Transverse colon (tissue), 4 donors: Measurements from ENCODE around the gene FKRP. TPM values are rescaled to one million over a fixed set of nuclear protein-coding genes. Genes with fewer than 3 reads are reported as not detected.

ENCODE experiments used
- DNase-seq: peaks from one replicate; pipeline ENCODE4 v3.0.0-alpha.2; 2019
- H3K27ac ChIP-seq, 4 donors: fragments of 200-600 bp; sonication (generic); 2 replicates each; pipeline ENCODE4 v1.5.1; 2016 to 2018; ENCODE audit warnings: inconsistent platforms in 4 of 4
- H3K27me3 ChIP-seq: fragments of 200-600 bp; sonication (generic); 2 replicates; pipeline ENCODE4 v1.5.1; 2017; ENCODE audit warnings: inconsistent platforms
- H3K36me3 ChIP-seq, 4 donors: fragments of 200-600 bp; sonication (generic); 2 replicates each; pipeline ENCODE4 v1.5.1; 2017 to 2019; ENCODE audit warnings: inconsistent platforms in 4 of 4
- H3K4me1 ChIP-seq, 4 donors: fragments of 200-600 bp; sonication (generic); 2 replicates each; pipeline ENCODE4 v1.5.1; 2017 to 2020; ENCODE audit warnings: inconsistent platforms in 4 of 4
- H3K4me3 ChIP-seq, 4 donors: fragments of 200-600 bp; sonication (generic); 1 replicate in 1 of 4; 2 replicates in 3 of 4; pipeline versions ENCODE4 v1.5.1 to v1.6.1; 2017 to 2019; ENCODE audit warnings: inconsistent platforms in 4 of 4
- H3K9me3 ChIP-seq, 2 donors: fragments of 200-600 bp; sonication (generic); 2 replicates each; pipeline ENCODE4 v1.5.1; 2017 to 2019; ENCODE audit warnings: inconsistent platforms in 2 of 2
- CTCF ChIP-seq, 5 experiments: fragments of 200-600 bp in 3 of 5; fragments of 450-650 bp in 2 of 5; sonication (generic) in 3 of 5; IDR thresholded peaks; 1 replicate in 2 of 5; 2 replicates in 3 of 5; pipeline ENCODE4 v1.5.1; 2016 to 2017; ENCODE audit warnings: antibody characterized with exemption in 5 of 5, inconsistent platforms in 3 of 5, mild to moderate bottlenecking in 2 of 5, moderate library complexity in 1 of 5
- EP300 ChIP-seq: sonication (generic); formaldehyde crosslinking; IDR thresholded peaks from one replicate; pipeline ENCODE4 v1.6.1; 2017; ENCODE audit warnings: antibody characterized with exemption, low read depth
- POLR2A ChIP-seq: fragments of 450-650 bp; IDR thresholded peaks from one replicate; pipeline ENCODE4 v1.6.1; 2016; ENCODE audit warnings: antibody characterized with exemption, mild to moderate bottlenecking, moderate library complexity
- POLR2AphosphoS5 ChIP-seq, 3 donors: sonication (generic); formaldehyde crosslinking; IDR thresholded peaks; one replicate each; pipeline ENCODE4 v1.6.1; 2016; ENCODE audit warnings: antibody characterized with exemption in 3 of 3
- WGBS, 2 donors: methylation state at CpG; one replicate each; pipeline ENCODE4 v1.1.5; 2018; ENCODE audit warnings: low coverage in 1 of 2; 5-methylcytosine and 5-hydroxymethylcytosine counted together
- in situ Hi-C, 4 donors: fragments of 200-750 bp; cut with MboI; loops; one replicate each; pipeline versions ENCODE4 v1.15.0 to v1.15.1; 2017; ENCODE audit warnings: low sequenced_read_pairs in 3 of 4, low pct_ligation_motif_present in 1 of 4, low pct_unique_long_range_greater_than_20kb in 1 of 4
- intact Hi-C: fragments of 100-400 bp; cut with DNase I; formaldehyde crosslinking; loops from one replicate; pipeline ENCODE4 v1.15.1; 2023; ENCODE audit warnings: low total_unique reads
- total RNA-seq, 4 donors: library from RNA; depleted of rRNA; stranded (reverse); fragments of >200 nt; gene quantifications; one replicate each; pipeline ENCODE4 v1.1.0, GENCODE V29; 2016

FKRP gene
- total RNA-seq, 4 donors from 2014 or later, result 9.7 to 16.1 (median 11.8) TPM

- DNase-seq, result peak; percentile 78
- Histone ChIP-seq H3K4me3 (no peak overlapping the region), H3K9me3 (no peaks in the 10 kb centered on the region), H3K27ac (no peak overlapping the region), H3K4me1 (peaks cover 0 to 10% (median 3%) of the 10 kb centered on the region in 4 donors), H3K36me3 (peaks cover 0 to 6% (median 0%) of the 10 kb centered on the region in 4 donors), H3K27me3 (no peaks in the 10 kb centered on the region)
- TF ChIP-seq CTCF (IDR thresholded peaks at IDR 0.05) (peak; percentile 37 to 52 (median 40)), POLR2AphosphoS5 (IDR thresholded peaks at IDR 0.05) (no peak), EP300 (no peak), POLR2A (no peak)
- in situ Hi-C loops, result loop anchor here in 2 of 4 donors (10.0 to 25.0 kb wide), 2 partner anchors 91 to 234 kb away; no protein-coding TSS in a partner anchor
- 13 to 14% methylated on average over 2 to 4 of the region's 4 CpGs for WGBS, 2 donors
- intact Hi-C loops, result no loop called here
Observed at GRCh38 chr19:46753420-46754155, 7.7 kb downstream of the FKRP start.

- H3K27me3 ChIP-seq, result no peaks in the 10 kb centered on the region
- in situ Hi-C loops, result loop anchor here in 3 of 4 donors (5.0 to 25.0 kb wide), 3 partner anchors 87 to 232 kb away; no protein-coding TSS in a partner anchor
- H3K4me3 ChIP-seq, result no peak overlapping the region
- peaks cover 0 to 10% (median 8%) of the 10 kb centered on the region in 4 donors for H3K4me1 ChIP-seq
- no peak for TF ChIP-seq POLR2AphosphoS5 (IDR thresholded peaks at IDR 0.05)
- TF ChIP-seq CTCF (IDR thresholded peaks at IDR 0.05), result no peak
- TF ChIP-seq EP300, result no peak
- no peak for TF ChIP-seq POLR2A
- H3K27ac ChIP-seq, result peak overlapping the region in 3 of 4 donors; percentile 9 to 48 (median 37)
- DNase-seq, result no peak
- no peaks in the 10 kb centered on the region for H3K9me3 ChIP-seq
- intact Hi-C loops, result loop anchor here (5.0 kb wide), 2 partner anchors 237 to 667 kb away; no protein-coding TSS in a partner anchor
- WGBS, 2 donors, result 38 to 88% methylated on average over 1 to 35 of the region's 39 CpGs
- H3K36me3 ChIP-seq, result peaks cover 0 to 6% (median 0%) of the 10 kb centered on the region in 4 donors
Observed at GRCh38 chr19:46755077-46755852, 9.4 kb downstream of the FKRP start.

GRCh38 chr19:46755853-46756543, 10.1 kb downstream of the FKRP start:
- TF ChIP-seq POLR2A, result no peak
- no peak for TF ChIP-seq EP300
- TF ChIP-seq CTCF (IDR thresholded peaks at IDR 0.05), result no peak
- TF ChIP-seq POLR2AphosphoS5 (IDR thresholded peaks at IDR 0.05), result no peak
- H3K4me1 ChIP-seq, result peaks cover 0 to 10% (median 8%) of the 10 kb centered on the region in 4 donors
- WGBS, 2 donors, result 94% methylated on average over 78 of the region's 86 CpGs; no CpG with 5 or more reads in 1 of the 2 donors
- in situ Hi-C loops (loop anchor here in 3 of 4 donors (5.0 to 25.0 kb wide), 3 partner anchors 86 to 231 kb away; no protein-coding TSS in a partner anchor), intact Hi-C loops (loop anchor here (5.0 kb wide), 2 partner anchors 236 to 666 kb away; no protein-coding TSS in a partner anchor)
- H3K27ac ChIP-seq, result no peak overlapping the region
- DNase-seq, result no peak
- no peak overlapping the region for H3K4me3 ChIP-seq
- peaks cover 0 to 6% (median 0%) of the 10 kb centered on the region in 4 donors for H3K36me3 ChIP-seq
- H3K9me3 ChIP-seq, result no peaks in the 10 kb centered on the region
- no peaks in the 10 kb centered on the region for H3K27me3 ChIP-seq
